Endothelial cell of umbilical vein (primary cell): ENCODE data around the gene ZMYND11.

Experiments
- CTCF ChIP-seq, 2 donors: IDR thresholded peaks; 1 replicate in 1 of 2; 2 replicates in 1 of 2; pipeline ENCODE4 v1.5.1; 2011; ENCODE audit warnings: low read length in 2 of 2, mild to moderate bottlenecking in 2 of 2, moderate library complexity in 2 of 2, control low read depth in 1 of 2, inconsistent platforms in 1 of 2, low read depth in 1 of 2; ENCODE audit not compliant: insufficient read depth in 1 of 2; ENCODE audit errors: extremely low read depth in 1 of 2
- EZH2 ChIP-seq: IDR thresholded peaks from 2 replicates; pipeline ENCODE4 v1.6.1; 2012; ENCODE audit warnings: borderline replicate concordance, low read depth, mild to moderate bottlenecking, moderate library complexity, low read length, inconsistent platforms; ENCODE audit not compliant: severe bottlenecking
- JUN ChIP-seq: IDR thresholded peaks from 2 replicates; pipeline ENCODE4 v1.6.1; 2011; ENCODE audit warnings: borderline replicate concordance, low read depth; ENCODE audit not compliant: insufficient read length, insufficient read depth
- POLR2A ChIP-seq: IDR thresholded peaks from 2 replicates; pipeline ENCODE4 v1.6.1; 2012; ENCODE audit warnings: low read depth, mild to moderate bottlenecking, control low read depth, low read length
- POLR2AphosphoS5 ChIP-seq: IDR thresholded peaks from 2 replicates; pipeline ENCODE4 v1.6.1; 2012; ENCODE audit warnings: low read depth, mild to moderate bottlenecking, control low read depth, low read length, moderate library complexity; ENCODE audit not compliant: insufficient read depth

GRCh38 chr10:106740-107139 lies 28.5 kb upstream of the ZMYND11 start:
- TF ChIP-seq CTCF (IDR thresholded peaks at IDR 0.05; ENCODE audit: extremely low read depth in 1 of 2, insufficient read depth in 1 of 2, low read depth in 1 of 2, low read length in 2 of 2) (no peak), POLR2A (no peak), POLR2AphosphoS5 (no peak), JUN (no peak), EZH2 (no peak)
